GM10248 (cell line): ENCODE measurements around the gene HSH2D.

Source experiments
- CTCF ChIA-PET: fragments of 300-600 bp; sonication (Branson Sonifier 250); formaldehyde crosslinking; extraction: SDS; loops from one replicate; lab custom pipeline; 2021; ENCODE audit warnings: antibody characterized with exemption; lab: Yijun Ruan, JAX
- POLR2A ChIA-PET: fragments of 350-650 bp; sonication (Branson Sonifier 250); formaldehyde crosslinking; extraction: SDS; loops from one replicate; lab custom pipeline; 2020; ENCODE audit warnings: antibody characterized with exemption; lab: Yijun Ruan, JAX
- DNase-seq: peaks from one replicate; pipeline ENCODE4 v3.0.0; 2012; ENCODE audit errors: extremely low spot score
- CTCF ChIP-seq: IDR thresholded peaks from 2 replicates; pipeline ENCODE4 v1.5.1; 2012; ENCODE audit warnings: mild to moderate bottlenecking, low read depth; ENCODE audit errors: extremely low read depth, missing control alignments, control extremely low read depth

The HSH2D gene

GRCh38 chr19:16206046-16206605 lies 62.6 kb downstream of the HSH2D start:
- ChIA-PET CTCF (interaction anchor here (0.7 to 1.3 kb wide), 3 partner anchors 12 to 177 kb away, joined by 3 to 5 read pairs (median 3); partner anchors contain the start of gene FAM32A), POLR2A (no interaction called here)
- no peak for TF ChIP-seq CTCF
- DNase-seq, result no peak

- POLR2A ChIA-PET, result no interaction called here
- TF ChIP-seq CTCF, result no peak
- CTCF ChIA-PET, result interaction anchor here (0.7 to 1.2 kb wide), 2 partner anchors 11 to 176 kb away, joined by 3 to 5 read pairs; no protein-coding TSS in a partner anchor
Observed at GRCh38 chr19:16206637-16207036, 63.2 kb downstream of the HSH2D start.

GRCh38 chr19:16207063-16207462 lies 63.6 kb downstream of the HSH2D start:
- ChIA-PET POLR2A (no interaction called here), CTCF (interaction anchor here (1.2 kb wide), 1 partner anchor 11 kb away, joined by 5 read pairs; no protein-coding TSS in a partner anchor)
- no peak for TF ChIP-seq CTCF
- no peak for DNase-seq

More at GRCh38 chr19:16206637-16207036, 63.2 kb downstream of the HSH2D start:
- DNase-seq, result no peak

- TF ChIP-seq CTCF, result no peak
- ChIA-PET CTCF (no interaction called here), POLR2A (no interaction called here)
- no peak for DNase-seq
Observed at GRCh38 chr19:16207490-16208025, 64.1 kb downstream of the HSH2D start.
